Mucosa of descending colon (tissue), 3 donors: ENCODE data around the gene CYREN. TPM values are rescaled to one million over a fixed set of nuclear protein-coding genes. Genes with fewer than 3 reads are reported as not detected.

Experiments used
- ATAC-seq: fragments of 200-7000 bp; cut with Tn5 transposase; one replicate; pipeline ENCODE4 v1.9.1; 2020; ENCODE audit warnings: mild to moderate bottlenecking, moderate library complexity
- DNase-seq, 3 donors: peaks; one replicate each; pipeline ENCODE4 v3.0.0-alpha.2; 2020
- H3K36me3 ChIP-seq: fragments of 200-600 bp; one replicate; pipeline ENCODE4 v1.8.0; 2021; ENCODE audit warnings: low read depth, mild to moderate bottlenecking
- H3K4me1 ChIP-seq: fragments of 200-600 bp; one replicate; pipeline ENCODE4 v1.8.0; 2021; ENCODE audit warnings: low read depth, mild to moderate bottlenecking
- H3K4me3 ChIP-seq: fragments of 200-600 bp; one replicate; pipeline ENCODE4 v1.8.0; 2021; ENCODE audit warnings: mild to moderate bottlenecking
- H3K9me3 ChIP-seq: fragments of 200-600 bp; one replicate; pipeline ENCODE4 v1.8.0; 2021; ENCODE audit warnings: mild to moderate bottlenecking
- intact Hi-C, 2 donors: fragments of 100-400 bp; cut with DNase I in 1 of 2; cut with micrococcal nuclease in 1 of 2; formaldehyde crosslinking; loops; one replicate each; pipeline versions ENCODE4 v1.11.0 to v1.11.1; 2022; cut with DNase I, micrococcal nuclease
- total RNA-seq, 3 donors: library from RNA; stranded (reverse); fragmentation: NEBNext Ultra II Directional in 2 of 3; extraction: Animal tissue kit (Norgen Biotek cat#: 25700) in 2 of 3; gene quantifications; one replicate each; pipeline versions ENCODE4 v1.2.1 to v1.2.4, GENCODE V29; 2021 to 2023
- TF ChIP-seq, protein P1 (sequence below): fragments of 200-600 bp; IDR thresholded peaks from one replicate; pipeline ENCODE4 v1.8.0; 2022; ENCODE audit warnings: antibody characterized with exemption, mild to moderate bottlenecking
- donor health status: DM: no; HTN: no; CAD: no; lungs with moderate emphysema.
- donor health status: DM: no; HTN: no; CAD: no.
- donor health status: DM: no; HTN: yes; CAD: no.

CYREN gene
- total RNA-seq, 3 donors from 2014 or later = 34.4 to 42.0 (median 41.2) TPM

DNA sequence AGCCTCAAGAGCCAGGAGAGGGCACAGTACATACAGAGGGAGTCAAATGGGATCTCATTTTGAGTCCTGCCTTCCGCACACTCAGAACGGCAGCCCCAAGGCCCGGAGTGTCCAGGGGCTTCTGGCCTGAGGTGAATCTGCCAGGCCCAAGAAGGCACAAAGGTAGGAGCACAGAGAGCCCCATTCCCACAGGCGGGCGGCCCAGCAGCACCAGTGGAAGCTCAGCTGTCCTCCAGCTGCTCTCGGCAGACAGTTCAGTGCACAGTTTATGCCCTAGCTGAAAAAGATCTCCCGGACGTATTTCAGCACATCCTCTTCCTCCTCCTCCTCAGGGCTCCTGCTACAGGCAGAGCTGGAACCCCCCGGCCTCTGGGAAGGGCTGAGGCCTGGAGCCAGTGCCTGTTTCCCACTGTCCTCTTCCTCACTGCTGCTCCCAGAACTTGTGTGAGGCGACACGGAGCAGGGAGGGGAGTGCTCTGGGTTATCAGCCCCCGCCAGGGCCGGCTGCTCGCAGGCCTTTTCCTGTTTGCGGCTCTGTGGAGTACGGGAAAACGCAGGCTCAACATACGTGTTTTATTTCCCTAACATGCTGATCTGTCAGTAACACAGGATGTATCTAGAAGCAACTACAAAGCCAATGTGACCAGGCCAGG lies 4.0 kb downstream of the CYREN start:
- TF ChIP-seq, protein P1, sequence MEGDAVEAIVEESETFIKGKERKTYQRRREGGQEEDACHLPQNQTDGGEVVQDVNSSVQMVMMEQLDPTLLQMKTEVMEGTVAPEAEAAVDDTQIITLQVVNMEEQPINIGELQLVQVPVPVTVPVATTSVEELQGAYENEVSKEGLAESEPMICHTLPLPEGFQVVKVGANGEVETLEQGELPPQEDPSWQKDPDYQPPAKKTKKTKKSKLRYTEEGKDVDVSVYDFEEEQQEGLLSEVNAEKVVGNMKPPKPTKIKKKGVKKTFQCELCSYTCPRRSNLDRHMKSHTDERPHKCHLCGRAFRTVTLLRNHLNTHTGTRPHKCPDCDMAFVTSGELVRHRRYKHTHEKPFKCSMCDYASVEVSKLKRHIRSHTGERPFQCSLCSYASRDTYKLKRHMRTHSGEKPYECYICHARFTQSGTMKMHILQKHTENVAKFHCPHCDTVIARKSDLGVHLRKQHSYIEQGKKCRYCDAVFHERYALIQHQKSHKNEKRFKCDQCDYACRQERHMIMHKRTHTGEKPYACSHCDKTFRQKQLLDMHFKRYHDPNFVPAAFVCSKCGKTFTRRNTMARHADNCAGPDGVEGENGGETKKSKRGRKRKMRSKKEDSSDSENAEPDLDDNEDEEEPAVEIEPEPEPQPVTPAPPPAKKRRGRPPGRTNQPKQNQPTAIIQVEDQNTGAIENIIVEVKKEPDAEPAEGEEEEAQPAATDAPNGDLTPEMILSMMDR = no peak
- Histone ChIP-seq H3K4me3 (no peak overlapping the region), H3K36me3 (peaks cover 3% of the 10 kb centered on the region), H3K9me3 (no peaks in the 10 kb centered on the region), H3K4me1 (peaks cover 16% of the 10 kb centered on the region)
- DNase-seq = no peak
- no peak for ATAC-seq
- intact Hi-C loops = loop anchor here in 1 of 2 donors (10.0 kb wide), 1 partner anchor 202 kb away; no protein-coding TSS in a partner anchor

DNA sequence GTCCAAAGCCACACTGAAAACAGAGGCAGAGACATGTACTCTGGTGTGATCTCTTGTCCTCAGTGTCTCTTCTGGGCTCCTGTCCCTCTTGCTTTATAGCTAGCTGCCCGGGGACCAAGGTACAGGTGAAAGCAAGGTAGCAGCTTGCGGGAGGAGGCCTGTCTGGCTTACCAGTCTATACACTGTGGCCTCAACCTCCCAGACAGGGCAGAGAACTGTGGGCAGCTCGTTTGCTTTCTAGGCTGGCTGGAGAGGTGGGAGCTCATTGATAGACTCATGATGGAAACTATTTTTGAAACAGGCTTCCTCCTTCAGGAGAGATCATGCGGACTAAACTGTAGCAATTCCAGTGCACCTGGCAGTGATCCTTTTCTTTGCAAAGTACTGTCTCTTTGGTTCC lies 4.6 kb downstream of the CYREN start:
- Histone ChIP-seq H3K4me3 (no peak overlapping the region), H3K4me1 (peaks cover 16% of the 10 kb centered on the region), H3K9me3 (no peaks in the 10 kb centered on the region), H3K36me3 (peaks cover 3% of the 10 kb centered on the region)
- TF ChIP-seq, protein P1 = no peak
- intact Hi-C loops = loop anchor here in 1 of 2 donors (10.0 kb wide), 1 partner anchor 201 kb away; no protein-coding TSS in a partner anchor
- DNase-seq (no peak), ATAC-seq (no peak)

DNA sequence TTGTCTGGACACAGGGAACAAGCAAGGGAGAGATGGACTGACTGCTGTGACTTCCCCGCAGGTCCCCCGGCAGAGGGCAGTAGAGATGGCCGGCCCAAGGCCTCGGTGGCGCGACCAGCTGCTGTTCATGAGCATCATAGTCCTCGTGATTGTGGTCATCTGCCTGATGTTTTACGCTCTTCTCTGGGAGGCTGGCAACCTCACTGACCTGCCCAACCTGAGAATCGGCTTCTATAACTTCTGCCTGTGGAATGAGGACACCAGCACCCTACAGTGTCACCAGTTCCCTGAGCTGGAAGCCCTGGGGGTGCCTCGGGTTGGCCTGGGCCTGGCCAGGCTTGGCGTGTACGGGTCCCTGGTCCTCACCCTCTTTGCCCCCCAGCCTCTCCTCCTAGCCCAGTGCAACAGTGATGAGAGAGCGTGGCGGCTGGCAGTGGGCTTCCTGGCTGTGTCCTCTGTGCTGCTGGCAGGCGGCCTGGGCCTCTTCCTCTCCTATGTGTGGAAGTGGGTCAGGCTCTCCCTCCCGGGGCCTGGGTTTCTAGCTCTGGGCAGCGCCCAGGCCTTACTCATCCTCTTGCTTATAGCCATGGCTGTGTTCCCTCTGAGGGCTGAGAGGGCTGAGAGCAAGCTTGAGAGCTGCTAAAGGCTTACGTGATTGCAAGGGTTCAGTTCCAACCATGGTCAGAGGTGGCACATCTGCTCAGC lies 6.0 kb downstream of the CYREN start:
- no peaks in the 10 kb centered on the region for H3K9me3 ChIP-seq
- H3K4me1 ChIP-seq = peaks cover 13% of the 10 kb centered on the region
- TF ChIP-seq, protein P1 = no peak
- intact Hi-C loops = loop anchor here (5.0 to 10.0 kb wide), 2 partner anchors 200 to 412 kb away; no protein-coding TSS in a partner anchor
- no peak overlapping the region for H3K4me3 ChIP-seq
- no peak for DNase-seq
- H3K36me3 ChIP-seq = peaks cover 3% of the 10 kb centered on the region
- no peak for ATAC-seq

DNA sequence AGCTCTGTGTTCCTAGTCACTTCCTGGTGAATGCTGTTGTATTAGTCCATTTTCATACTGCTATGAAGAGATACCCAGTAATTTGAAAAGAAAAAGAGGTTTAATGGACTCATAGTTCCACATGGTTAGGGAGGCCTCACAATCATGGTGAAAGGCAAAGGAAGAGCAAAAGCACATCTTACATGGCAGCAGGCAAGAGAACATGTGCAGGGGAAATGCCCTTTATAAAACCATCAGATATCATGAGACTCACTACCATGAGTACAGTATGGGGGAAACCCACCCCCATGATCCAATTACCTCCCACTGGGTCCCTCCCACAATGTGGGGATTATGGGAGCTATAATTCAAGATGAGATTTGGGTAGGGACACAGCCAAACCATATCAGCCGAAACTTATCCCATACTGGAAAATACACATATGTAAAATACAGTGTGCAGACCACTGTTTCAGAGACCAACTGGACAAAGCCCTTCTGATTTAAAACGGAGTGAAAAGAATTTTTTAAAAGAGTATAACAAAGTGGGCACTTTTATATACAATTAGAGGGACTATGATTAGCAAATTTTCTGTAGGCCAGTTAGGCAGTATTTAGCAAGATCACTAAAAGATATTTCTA lies 8.0 kb downstream of the CYREN start:
- H3K4me3 ChIP-seq = no peak overlapping the region
- DNase-seq (no peak), ATAC-seq (no peak)
- H3K36me3 ChIP-seq = peaks cover 3% of the 10 kb centered on the region
- TF ChIP-seq, protein P1 = no peak
- no peaks in the 10 kb centered on the region for H3K4me1 ChIP-seq
- H3K9me3 ChIP-seq = no peaks in the 10 kb centered on the region
- intact Hi-C loops = loop anchor here (5.0 to 10.0 kb wide), 2 partner anchors 198 to 410 kb away; no protein-coding TSS in a partner anchor

DNA sequence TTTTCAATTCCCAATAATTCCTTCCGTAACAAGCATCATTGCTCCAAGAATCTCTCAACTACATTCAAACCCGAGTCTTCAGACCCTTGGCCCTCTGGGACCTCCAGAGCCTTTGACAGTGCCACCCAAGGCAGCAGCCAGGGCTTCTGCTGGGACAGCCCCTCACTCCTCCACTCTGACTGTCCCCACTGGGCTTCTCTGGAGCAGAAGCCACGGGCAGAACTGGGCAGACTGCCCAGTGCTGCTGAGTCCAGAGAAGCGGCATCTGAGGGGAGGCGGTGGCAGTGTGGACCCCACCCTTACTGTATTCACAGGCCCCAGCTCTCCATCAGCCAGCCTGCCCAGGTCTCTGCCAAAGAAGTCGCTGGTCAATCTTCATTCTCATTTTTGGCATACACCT lies 8.8 kb downstream of the CYREN start:
- ATAC-seq (no peak), DNase-seq (no peak)
- peaks cover 2% of the 10 kb centered on the region for H3K9me3 ChIP-seq
- H3K36me3 ChIP-seq = peaks cover 2% of the 10 kb centered on the region
- no peak overlapping the region for H3K4me3 ChIP-seq
- intact Hi-C loops = loop anchor here (5.0 to 10.0 kb wide), 2 partner anchors 197 to 409 kb away; no protein-coding TSS in a partner anchor
- TF ChIP-seq, protein P1 = no peak
- no peaks in the 10 kb centered on the region for H3K4me1 ChIP-seq
